GM18517 (cell line): ENCODE results near the gene SLC9A9.
A peak's percentile ranks its signal among the peaks of the same experiment; 100 is the strongest.

Experiments
- ATAC-seq: cut with Tn5 transposase; IDR thresholded peaks from one replicate; pipeline ENCODE4 v1.9.1; 2021; ENCODE audit warnings: mild to moderate bottlenecking, moderate library complexity; ENCODE audit not compliant: unreplicated experiment

Gene SLC9A9

DNA sequence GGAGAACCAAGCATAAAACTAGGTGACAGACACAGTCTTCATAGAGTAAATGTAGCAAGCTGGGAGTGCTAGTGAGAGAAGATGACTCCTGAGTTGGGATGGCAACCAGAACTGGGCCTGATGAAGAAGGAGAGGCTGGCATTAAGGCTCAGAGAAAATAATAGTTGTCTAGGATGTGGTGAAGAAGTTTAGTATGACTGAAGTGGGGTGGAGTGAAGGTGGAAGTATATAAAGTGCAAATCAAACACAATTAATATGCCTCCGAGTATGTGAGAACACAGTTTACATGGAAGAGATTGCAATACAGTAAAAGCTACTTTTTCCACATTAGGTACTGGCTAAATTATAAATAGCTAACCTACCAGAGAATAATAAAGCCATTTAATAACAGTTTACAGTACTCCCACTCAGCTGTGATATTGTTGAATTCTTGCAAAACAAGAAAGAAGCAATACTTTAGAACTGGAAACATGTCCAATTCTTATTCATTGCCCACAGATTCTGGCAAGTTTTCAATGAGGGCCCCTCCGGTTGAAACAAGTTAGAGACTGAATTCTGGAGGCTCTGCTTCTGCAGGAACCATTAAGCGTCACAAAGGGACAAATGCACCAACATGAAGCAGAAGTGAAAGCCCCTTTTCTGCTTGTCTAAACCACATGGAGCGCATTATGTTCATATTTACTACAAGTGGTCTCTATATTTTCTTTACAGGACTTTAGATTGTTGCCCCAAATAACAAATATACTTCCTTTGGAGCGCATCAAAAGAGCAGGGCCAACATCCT, 243.7 kb downstream of the SLC9A9 start:
- peak; percentile 81 for ATAC-seq

DNA sequence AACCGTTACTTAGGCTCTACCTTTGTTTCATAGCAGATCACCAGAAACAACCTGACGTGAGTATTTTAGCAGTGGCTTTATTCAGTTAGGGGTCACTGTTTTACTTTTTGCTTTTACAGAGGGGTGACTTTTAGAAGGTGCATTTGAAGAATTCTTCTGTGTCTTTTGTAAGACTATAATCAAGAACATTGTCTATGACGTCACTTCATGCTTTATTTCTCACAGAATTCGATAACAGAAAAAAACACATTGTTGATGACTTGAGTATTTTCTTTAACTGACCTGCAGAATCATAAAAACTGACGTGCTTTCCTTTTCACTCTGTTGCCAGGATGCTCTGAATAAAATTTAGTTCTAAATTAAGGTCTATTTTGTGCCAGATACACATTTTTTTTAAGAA, 244.5 kb downstream of the SLC9A9 start:
- ATAC-seq, result no peak

DNA sequence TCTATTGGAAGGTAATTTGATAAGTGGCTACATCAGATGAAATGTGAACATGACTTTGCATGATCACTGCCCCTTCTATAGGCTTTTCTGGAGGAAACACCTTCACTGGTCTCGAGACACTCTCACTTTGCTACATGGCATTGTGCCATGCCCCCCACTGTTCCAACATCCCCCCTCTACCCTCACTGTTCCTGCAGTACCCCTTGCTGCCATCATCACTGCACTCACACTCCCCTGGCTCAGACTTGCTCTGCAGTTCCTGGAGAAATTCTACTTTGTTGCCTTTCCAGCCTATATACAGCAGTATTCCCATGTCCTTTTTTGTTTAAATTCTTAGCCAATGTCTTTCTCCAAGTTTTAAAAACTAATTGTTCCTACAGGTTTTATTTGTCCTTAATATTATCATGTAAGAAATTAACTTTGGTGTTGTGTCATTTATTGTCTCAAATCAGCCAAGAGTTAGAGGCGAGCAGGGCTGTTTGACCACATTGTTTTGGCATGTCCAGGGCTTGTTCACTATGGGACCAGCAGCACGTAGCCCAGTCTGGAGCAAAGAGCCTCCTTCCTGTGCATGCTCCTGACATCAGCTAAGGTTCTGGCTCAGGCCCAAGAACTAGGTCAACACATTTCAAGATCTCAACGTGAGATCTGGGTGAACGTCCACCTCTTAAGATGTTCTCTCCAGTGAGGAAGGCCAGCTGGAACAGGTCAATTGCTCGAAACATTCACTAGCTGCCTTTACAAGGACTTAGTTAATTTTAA, 246.4 kb downstream of the SLC9A9 start:
- no peak for ATAC-seq

DNA sequence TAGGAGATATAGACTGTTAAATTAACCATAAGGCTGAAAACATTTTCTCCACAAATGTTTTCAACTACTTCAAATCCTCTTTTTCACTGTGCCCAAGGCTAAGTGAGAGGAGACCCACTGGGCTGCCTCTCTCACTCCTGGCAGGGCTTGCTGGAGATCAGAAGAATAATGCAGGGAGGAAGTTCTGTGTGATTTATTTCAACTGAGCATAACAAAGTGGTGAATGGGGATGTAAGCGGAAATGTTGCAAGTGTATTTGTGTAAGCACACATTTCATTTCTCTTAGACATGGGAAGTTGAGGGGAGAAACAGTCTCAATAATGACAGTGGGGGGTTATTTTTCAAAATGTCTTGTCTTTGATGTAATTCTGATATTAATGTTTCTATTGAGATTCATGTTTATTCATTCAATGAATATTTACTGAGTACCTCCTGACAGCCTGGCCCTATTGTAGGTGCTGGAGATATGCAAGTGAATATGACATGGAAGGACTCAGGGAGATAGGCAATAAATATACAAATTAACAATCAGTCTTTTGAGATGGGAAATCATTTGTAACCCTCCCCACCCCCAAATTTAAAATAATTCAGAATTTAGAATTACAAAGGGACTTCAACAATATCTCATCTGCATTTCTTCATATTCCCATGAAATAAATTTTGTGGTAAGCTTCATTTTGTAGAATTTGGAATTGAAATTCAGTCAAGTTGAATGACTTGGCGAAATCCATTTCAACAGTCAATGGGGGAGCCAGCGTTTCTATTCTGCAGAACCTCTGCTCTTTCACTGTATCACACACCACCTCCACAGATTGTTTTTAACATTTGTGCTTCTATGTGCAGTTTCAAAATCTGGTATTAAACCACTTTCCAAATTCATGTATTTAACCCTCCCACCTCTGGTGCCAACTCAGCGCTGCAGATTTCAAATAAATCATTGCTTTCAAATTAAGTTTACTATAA, 247.2 kb downstream of the SLC9A9 start:
- no peak for ATAC-seq

DNA sequence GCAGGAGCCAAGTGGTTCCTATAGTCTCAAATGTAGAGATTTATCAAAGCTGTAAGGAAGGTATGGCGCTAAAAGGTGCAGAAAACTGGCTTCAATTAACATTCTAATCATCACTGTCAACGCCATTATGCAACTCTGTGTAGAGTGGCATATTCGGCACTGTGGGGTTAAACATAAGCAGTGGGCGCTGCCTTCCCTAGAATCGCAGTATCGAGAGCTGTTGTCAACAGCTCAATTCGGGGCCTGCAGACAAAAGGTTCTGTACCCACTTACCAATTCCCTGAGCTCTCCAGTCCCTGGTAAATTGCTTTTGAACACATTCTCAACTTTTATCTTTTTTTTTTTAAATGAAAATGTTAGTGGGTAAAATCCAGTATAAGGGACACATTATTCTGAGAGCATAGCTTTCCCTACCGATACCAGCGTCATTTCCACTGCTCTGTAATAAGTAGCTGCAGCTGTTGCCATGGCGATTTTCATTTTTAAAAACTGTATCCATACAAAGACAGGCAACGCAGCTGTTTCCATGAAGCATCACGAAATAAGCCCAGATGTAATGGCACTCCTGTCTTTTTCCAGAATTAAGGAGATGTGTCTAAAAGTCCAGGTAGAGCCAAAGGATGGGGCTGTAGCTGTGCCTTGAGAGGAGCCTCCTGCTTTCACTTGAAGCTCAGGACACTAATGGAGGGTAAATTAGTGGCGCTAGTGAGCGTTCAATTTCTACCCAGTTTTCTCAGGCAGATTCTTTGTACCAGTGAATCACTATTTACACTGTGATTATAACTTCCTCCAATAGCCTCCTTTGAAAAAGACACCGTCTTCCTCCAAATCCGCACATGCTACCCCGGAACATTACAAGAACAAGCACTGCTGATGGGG, 250.3 kb downstream of the SLC9A9 start:
- ATAC-seq, result no peak

DNA sequence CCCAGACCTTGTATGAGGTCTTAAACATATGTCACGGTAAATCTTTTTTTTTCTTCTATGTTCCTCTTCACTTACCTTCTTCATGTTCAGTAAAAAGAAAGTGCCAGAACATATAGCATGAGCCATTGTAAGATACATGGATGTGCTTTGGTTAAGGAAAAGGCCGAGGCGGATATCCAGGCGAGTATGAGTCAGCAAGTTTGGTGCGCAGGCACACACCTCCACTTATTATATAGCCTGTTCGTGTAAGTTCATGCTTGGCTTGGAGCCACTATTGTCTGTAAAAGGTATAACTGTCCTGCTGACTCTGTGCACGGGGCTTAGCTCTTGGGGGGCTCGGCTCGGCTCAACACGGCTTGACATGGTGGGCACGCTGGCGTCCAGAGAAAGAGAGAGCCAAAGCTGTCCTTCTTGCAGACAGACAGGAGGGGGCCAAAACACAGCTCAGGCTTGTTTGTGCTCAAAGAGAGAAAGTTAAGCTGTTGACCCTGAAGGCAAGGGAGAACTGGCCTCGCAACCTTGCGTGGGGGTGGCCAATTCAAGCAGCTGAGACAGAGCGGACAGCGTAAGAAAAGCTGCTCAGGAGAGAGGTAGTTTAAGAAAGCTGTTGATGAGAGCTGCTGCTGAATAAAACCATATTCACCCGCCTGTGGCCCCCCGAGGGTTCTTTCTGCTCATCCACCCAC, 251.2 kb downstream of the SLC9A9 start:
- no peak for ATAC-seq

DNA sequence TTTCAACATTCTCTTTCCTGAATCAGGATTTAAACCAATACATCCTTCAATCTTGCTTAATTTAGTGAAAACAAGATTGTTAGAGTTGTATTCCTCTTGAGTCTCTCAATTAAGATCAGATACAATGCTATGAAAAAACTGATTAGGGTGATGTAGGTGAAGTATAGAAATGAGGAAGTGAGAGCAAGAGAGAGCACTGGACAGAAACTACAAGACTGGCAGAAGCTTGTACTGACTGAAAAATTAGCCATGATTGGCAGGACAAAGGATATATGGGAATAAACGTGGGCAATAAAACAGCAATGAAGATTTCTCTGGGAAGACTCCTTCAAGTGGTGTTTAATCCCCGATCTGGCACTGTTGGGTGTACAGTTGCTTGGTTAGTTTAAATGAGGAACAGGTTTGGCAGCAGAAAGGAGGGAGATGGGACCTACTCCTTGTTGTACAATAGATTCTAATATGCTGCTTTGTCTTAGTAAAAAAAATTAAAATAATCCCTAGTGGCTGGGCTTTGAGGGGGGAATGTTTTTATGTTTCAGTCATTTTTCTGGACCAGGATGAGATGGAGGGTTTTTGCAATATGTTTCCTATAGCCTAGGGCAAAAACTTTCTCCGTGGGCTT, 252.7 kb downstream of the SLC9A9 start:
- peak; percentile 99 for ATAC-seq

DNA sequence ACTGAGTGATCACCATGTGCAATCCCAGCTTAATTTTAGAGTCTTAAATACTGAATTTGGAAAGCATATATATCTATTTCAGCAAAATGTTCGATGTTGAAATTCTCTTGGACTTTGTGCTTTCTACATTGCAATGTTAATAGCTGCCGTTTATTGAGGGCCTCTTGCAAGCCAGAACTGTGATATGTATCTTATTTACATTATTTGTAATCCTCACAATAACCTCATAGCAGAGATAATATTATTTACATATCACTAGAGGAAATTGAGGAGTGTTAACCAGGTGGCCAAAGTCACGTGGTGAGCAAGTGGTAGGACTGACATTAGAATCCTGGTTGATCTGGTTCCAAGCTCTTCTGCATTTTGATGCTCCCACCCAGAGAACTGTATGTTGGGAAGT, 254.1 kb downstream of the SLC9A9 start:
- ATAC-seq, result no peak

DNA sequence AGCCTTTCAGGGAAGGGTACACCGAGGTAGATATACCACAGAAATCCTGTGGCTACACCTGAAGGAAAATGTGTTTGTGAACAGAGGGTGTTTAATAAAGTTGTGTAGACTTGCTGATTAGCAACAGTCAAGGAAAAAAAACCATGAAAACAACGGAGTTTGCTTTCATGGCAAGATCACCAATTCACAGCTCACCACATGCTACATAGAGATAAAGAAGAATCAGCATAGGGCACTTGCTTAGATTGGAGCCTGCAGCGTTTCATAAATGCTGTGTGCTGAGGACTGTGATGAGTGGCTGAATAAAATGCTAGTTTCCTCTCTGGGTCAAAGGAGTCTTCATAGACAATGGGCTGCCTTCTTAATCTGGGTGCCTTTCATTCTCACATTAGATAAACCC, 257.6 kb downstream of the SLC9A9 start:
- no peak for ATAC-seq

DNA sequence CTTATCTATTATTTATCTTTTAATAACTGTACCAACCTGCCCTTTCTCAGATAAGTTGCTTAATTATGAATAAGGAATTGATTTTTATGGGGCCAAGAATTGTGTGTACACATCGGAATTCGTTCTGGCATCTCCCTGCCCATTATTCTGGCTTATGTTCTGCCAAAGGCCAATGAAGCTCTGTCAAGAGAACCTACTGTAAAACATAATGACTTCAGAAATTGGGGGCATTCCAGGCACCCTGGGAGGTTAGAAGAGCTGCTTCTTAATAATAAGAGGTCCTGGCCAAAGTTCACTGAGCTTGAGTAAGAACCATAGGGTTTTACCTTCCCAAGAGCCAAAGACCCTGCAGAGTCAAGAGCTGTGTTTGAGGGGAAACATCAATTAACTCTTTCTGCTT, 261.7 kb downstream of the SLC9A9 start:
- ATAC-seq, result no peak

DNA sequence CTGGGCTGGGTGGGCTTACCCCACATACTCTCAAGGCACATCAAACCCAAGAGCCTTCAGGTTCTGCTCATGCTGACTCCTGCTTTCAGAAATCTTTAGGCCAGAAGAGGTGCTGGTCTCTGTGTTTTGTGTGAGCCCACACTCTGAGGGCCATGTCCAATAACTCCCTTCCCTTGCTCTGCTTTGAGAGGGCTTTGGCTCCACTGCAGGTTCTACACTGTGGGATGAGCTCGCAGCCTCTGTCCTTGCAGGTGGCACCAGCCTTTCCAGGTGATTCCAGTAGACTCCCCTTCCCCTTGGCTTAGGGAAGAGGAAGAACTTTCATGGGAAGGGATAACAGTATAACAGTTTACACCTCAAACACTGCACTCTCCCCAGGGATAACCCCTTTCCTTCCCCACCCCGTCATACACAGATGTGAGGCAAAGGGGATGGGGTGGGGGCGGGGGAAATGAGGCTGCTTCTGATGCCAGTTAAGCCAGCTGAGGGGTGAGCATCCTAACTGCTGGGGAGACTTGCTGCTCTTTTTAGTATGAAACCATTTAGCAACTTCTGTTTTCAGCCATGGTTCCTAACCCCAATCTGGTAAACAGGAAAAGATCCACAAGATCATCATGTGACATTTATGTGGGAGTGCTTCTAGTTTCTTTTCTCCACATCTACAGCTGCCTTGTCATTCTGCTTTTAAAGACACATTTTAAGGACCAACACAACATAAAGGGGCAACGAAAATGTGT, 262.4 kb downstream of the SLC9A9 start:
- no peak for ATAC-seq

DNA sequence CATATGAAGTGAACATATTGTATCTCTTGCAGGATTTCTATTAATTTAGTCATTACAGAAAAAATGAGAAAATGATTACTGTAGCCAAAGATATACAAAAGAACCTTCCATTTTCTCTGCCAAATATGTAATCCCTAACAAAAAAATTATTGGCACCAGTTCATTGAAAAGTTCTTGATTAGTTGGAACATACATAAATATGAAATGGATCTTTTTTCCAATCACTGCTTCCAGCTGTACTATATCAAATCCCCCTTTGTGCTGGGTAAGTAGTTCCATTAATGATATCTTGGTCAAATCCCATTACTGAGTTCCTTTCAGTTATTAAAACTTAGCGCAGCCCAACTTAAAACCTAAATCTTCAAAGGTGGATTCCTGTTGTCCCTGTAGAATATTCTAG, 263.8 kb downstream of the SLC9A9 start:
- no peak for ATAC-seq

DNA sequence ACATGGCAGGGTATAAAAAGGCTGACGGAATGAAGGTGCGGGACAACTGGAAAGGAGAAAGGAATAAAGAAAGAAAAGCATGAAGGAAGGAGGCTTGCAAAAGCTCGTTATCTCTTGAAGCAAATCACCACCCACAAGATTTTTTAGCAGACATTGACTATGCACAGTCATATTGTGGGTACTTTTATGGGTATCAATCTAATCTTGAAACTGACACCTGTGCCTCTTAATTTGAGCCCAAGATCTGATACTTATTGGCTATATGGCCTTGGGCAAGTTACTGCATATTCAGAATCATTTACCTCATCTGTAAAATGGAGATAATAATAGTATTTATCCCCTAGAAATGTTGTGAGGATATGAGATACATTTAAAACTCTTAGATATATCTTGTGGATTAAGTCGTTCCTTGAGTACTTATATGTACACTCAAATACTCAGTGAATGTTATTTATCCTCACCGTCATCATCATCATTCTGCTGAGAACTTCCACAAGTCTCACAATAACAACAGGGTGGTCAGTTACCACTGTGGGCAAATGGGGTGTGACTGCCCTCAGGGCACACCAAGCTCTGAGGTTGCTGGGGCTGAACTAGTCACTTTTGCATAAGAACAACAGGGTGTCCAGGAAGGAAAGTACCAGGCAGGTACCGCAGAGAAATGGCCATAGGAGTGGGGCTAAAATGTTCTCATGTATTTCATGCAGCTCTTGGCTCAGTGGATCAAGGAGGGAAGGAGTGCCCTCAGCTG, 266.1 kb downstream of the SLC9A9 start:
- ATAC-seq, result no peak

DNA sequence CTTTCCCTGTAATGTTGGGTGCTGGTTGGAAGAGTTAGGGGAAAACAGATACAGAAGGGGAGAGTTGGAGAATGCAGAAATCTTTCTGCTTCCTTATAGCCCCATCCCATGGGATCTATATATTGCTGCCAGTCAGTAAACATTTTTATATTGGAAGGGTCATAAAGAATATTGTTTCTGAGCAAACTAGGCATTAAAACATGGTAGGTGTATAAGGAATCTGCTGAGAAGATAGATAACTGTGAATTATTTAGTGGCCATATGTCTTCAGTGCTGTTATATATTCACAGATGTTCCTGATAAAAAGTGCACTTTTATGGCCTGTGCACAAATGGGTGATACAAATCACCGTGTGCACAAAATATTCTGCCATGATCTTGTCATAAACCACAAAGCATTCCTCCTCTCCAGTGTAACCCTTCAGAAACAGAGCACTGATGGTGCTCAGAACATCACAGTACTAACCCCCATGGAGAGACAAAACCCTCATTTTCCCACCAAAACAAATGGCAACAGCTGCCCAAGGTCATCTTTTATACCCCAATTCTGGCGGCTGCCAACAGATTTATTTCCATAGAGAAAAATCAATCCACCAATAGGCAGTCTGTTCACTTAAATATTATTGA, 269.3 kb downstream of the SLC9A9 start:
- no peak for ATAC-seq

DNA sequence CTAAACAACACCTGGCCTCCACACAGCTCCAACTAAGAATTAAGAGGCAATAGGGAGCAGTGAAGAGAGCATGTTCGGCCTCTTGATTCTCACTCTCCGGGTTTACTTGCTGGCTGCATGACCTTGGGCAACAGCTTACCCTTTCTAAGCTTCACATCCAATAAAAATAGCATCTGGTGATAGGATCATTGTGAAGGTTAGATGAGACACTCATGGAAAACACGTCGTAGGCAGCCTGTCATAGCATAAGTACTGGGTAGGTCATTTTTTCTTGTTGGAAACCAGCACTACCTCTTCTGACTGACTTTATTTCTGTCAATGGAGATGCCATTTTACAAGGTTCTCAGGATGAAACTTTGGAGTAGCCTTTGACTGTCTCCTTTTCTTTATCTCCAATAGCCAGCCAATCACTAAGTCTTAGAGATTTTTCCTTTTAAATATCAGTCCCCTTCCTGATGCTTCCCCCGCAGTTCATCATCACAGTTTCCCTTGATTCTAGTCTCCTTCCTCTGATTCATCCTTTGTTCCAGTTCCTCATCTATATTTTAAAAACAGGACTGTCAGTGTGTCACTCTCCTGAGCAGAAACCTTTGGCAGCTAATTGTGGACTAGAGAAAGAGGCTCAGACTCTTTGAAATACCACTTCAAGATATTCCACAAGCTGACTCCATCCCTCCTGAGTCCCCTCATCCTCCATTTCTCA, 271.5 kb downstream of the SLC9A9 start:
- ATAC-seq, result no peak

DNA sequence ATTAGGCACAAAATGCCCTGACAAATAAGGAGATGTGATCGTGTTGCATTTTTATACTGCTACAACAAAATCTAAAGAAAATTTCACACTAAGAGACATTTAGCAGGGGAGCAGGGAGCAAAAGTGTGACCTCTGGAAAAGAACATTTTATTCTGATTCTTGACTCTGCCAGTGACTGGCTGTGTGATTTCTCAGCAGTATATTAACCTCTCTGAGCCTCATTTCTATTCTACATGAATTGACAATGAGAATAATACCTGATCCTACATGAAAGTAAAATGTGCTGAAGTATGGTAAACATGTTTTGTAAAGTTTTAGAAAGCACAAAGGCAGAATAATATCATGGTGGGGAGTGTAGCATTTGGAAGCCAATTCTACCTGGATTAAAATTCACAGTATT, 273.3 kb downstream of the SLC9A9 start:
- no peak for ATAC-seq
